Right ventricle myocardium inferior (tissue), 1 donor: ENCODE measurements around the gene DSG2. TPM values are rescaled to one million over a fixed set of nuclear protein-coding genes. Genes with fewer than 3 reads are reported as not detected.

Experiments used
- ATAC-seq: fragments of 200-7000 bp; cut with Tn5 transposase; one replicate; pipeline ENCODE4 v1.9.1; 2020; ENCODE audit warnings: mild to moderate bottlenecking, moderate library complexity
- DNase-seq: peaks from one replicate; pipeline ENCODE4 v3.0.0; 2021; ENCODE audit errors: missing footprints
- intact Hi-C: fragments of 100-400 bp; cut with DNase I; formaldehyde crosslinking; loops from one replicate; pipeline ENCODE4 v1.11.0; 2022
- total RNA-seq: library from RNA; stranded (reverse); fragmentation: NEBNext Ultra II Directional; extraction: Animal tissue kit (Norgen Biotek cat#: 25700); gene quantifications from one replicate; pipeline ENCODE4 v1.2.1, GENCODE V29; 2021
- donor health status: DM: no; HTN: yes; CAD: no; lungs with severe emphysema.

The DSG2 gene
- total RNA-seq, 1 donor from 2014 or later, result 35.7 TPM

GRCh38 chr18:31575515-31576257 is 77.7 kb downstream of the DSG2 start:
- no peak for ATAC-seq
- no peak for DNase-seq
- intact Hi-C loops, result loop anchor here (5.0 kb wide), 1 partner anchor 37 kb away; no protein-coding TSS in a partner anchor

DNA sequence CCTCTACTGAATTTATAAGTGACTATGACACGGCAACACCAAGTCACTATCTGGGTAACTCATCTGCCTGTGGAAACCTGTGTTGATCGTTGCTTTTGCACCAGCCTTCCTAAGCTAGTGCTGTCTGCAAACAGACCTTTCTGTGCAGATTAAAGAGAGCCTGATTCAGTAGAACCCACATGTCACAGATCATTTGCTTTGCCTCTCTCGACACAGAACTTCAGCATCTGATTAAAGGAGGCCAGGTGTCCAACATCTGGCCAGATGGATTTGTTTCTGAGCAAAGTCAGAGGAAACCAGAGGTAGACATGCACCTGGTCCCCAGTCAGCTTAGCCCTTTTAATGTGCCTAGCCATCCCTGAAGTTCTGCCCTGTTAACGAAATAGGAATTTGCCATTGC is 78.7 kb downstream of the DSG2 start:
- intact Hi-C loops, result loop anchor here (5.0 kb wide), 1 partner anchor 36 kb away; no protein-coding TSS in a partner anchor
- DNase-seq (no peak), ATAC-seq (no peak)

DNA sequence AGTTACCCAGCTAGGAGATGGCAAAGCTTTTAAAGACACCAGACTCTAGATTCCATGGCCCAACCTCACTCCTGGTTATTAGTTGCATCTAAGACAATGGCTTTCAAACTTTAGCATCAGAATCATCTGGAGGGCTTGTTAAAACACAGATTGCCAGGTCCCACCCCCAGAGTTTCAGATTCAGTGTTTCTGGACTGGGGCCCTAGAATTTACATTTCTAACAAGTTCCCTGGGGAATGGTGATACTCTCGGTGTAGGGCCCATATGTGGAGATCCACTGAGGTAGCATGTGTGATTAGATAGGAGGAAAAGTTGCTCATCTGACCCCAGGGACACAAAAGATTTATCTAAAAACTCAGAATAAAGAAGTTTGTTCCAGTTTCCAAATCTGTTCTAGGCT is 79.2 kb downstream of the DSG2 start:
- DNase-seq (no peak), ATAC-seq (no peak)
- intact Hi-C loops, result loop anchor here (5.0 kb wide), 1 partner anchor 35 kb away; no protein-coding TSS in a partner anchor

- ATAC-seq (no peak), DNase-seq (no peak)
- intact Hi-C loops, result loop anchor here (5.0 kb wide), 1 partner anchor 34 kb away; no protein-coding TSS in a partner anchor
Observed at GRCh38 chr18:31578126-31578525, 80.1 kb downstream of the DSG2 start.

GRCh38 chr18:31579375-31579774 is 81.4 kb downstream of the DSG2 start:
- intact Hi-C loops, result loop anchor here (5.0 kb wide), 1 partner anchor 33 kb away; no protein-coding TSS in a partner anchor
- DNase-seq, result no peak
- no peak for ATAC-seq

- ATAC-seq (no peak), DNase-seq (no peak)
- intact Hi-C loops, result no loop called here
Observed at GRCh38 chr18:31581498-31582197, 83.7 kb downstream of the DSG2 start.

GRCh38 chr18:31583185-31583854 is 85.3 kb downstream of the DSG2 start:
- DNase-seq (no peak), ATAC-seq (no peak)
- intact Hi-C loops, result no loop called here

GRCh38 chr18:31585991-31586390 is 88.0 kb downstream of the DSG2 start:
- no peak for ATAC-seq
- DNase-seq, result no peak
- intact Hi-C loops, result no loop called here

GRCh38 chr18:31586616-31587015 is 88.6 kb downstream of the DSG2 start:
- ATAC-seq, result no peak
- DNase-seq, result no peak
- intact Hi-C loops, result no loop called here

- ATAC-seq (no peak), DNase-seq (no peak)
- intact Hi-C loops, result no loop called here
Observed at GRCh38 chr18:31587529-31587928, 89.6 kb downstream of the DSG2 start.

GRCh38 chr18:31590570-31590969 is 92.6 kb downstream of the DSG2 start:
- DNase-seq (no peak), ATAC-seq (no peak)
- intact Hi-C loops, result no loop called here

DNA sequence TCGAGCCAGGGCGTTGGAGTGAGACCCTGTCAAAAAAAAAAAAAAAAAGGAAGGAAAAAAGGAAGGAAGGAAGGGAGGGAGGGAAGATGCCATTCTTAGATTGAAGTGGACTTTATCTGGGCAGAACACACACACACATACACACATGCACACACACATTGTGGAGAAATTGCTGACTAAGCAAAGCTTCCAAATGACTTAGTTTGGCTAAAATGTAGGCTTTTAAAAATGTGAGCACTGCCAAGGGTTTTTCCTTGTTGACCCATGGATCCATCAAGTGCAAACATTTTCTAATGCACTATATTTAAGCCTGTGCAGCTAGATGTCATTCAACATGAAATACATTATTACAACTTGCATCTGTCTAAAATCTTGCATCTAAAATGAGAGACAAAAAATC is 93.1 kb downstream of the DSG2 start:
- ATAC-seq, result no peak
- intact Hi-C loops, result no loop called here
- no peak for DNase-seq

DNA sequence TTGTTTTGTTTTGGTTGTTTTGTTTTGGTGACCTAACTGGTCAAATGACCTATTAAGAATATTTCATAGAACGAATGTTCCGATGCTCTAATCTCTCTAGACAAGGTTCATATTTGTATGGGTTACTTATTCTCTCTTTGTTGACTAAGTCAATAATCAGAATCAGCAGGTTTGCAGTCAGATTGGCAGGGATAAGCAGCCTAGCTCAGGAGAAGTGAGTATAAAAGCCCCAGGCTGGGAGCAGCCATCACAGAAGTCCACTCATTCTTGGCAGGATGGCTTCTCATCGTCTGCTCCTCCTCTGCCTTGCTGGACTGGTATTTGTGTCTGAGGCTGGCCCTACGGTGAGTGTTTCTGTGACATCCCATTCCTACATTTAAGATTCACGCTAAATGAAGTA is 93.7 kb downstream of the DSG2 start, which contains the start of gene TTR:
TTR (plus strand) TSS at position 250 of the 400 bp plus-strand sequence; CDS start at position 276, 26 bp downstream.
- intact Hi-C loops, result no loop called here

GRCh38 chr18:31592506-31593157 is 94.7 kb downstream of the DSG2 start:
- intact Hi-C loops, result no loop called here

More for the DNA sequence above, 93.7 kb downstream of the DSG2 start, which contains the start of gene TTR:
- DNase-seq (no peak), ATAC-seq (no peak)

GRCh38 chr18:31595121-31595771 is 97.3 kb downstream of the DSG2 start:
- DNase-seq, result no peak
- ATAC-seq, result no peak
- intact Hi-C loops, result no loop called here

More at GRCh38 chr18:31592506-31593157, 94.7 kb downstream of the DSG2 start:
- DNase-seq (no peak), ATAC-seq (no peak)

- intact Hi-C loops, result no loop called here
- DNase-seq (no peak), ATAC-seq (no peak)
Observed at GRCh38 chr18:31596081-31596872, 98.3 kb downstream of the DSG2 start.

GRCh38 chr18:31598021-31598805 is 100.2 kb downstream of the DSG2 start:
- ATAC-seq, result no peak
- intact Hi-C loops, result no loop called here
- no peak for DNase-seq
